Prostate gland (tissue), 2 donors: ENCODE measurements around the gene ENTREP1. TPM values are rescaled to one million over a fixed set of nuclear protein-coding genes. Genes with fewer than 3 reads are reported as not detected.
"Not testable (repeated sequence)": the region's sequence is repeated elsewhere in the genome, so short reads cannot be mapped to it uniquely, and the experiment has no call there.

ENCODE experiments used
- DNase-seq: peaks from one replicate; pipeline ENCODE4 v3.0.0-alpha.2; 2019; ENCODE audit warnings: low spot score
- H3K27ac ChIP-seq, 2 donors: fragments of 200-600 bp; sonication (generic); 2 replicates each; pipeline ENCODE4 v1.5.1; 2017 to 2019
- H3K27me3 ChIP-seq: fragments of 200-600 bp; sonication (generic); replicated peaks from 2 replicates; pipeline ENCODE4 v1.5.1; 2019; ENCODE audit not compliant: insufficient read depth
- H3K36me3 ChIP-seq, 2 donors: fragments of 200-600 bp; sonication (generic); 1 replicate in 1 of 2; 2 replicates in 1 of 2; pipeline versions ENCODE4 v1.5.1 to v1.8.1; 2017 to 2019
- H3K4me1 ChIP-seq: fragments of 200-600 bp; sonication (generic); replicated peaks from 2 replicates; pipeline ENCODE4 v1.5.1; 2019
- H3K4me3 ChIP-seq, 2 donors: fragments of 200-600 bp; sonication (generic); 2 replicates each; pipeline ENCODE4 v1.5.1; 2017 to 2019
- H3K9me3 ChIP-seq: fragments of 200-600 bp; sonication (generic); 2 replicates; pipeline ENCODE4 v1.5.1; 2017
- POLR2A ChIP-seq: fragments of 450-650 bp; IDR thresholded peaks from one replicate; pipeline ENCODE4 v1.6.1; 2016; ENCODE audit warnings: antibody characterized with exemption, mild to moderate bottlenecking
- POLR2AphosphoS5 ChIP-seq: sonication (generic); formaldehyde crosslinking; IDR thresholded peaks from one replicate; pipeline ENCODE4 v1.6.1; 2017; ENCODE audit warnings: antibody characterized with exemption
- WGBS: methylation state at CpG from one replicate; pipeline ENCODE4 v1.1.5; 2018; 5-methylcytosine and 5-hydroxymethylcytosine counted together
- intact Hi-C: fragments of 100-400 bp; cut with DNase I; formaldehyde crosslinking; loops from one replicate; pipeline ENCODE4 v1.14.2; 2022
- total RNA-seq, 2 donors: library from RNA; depleted of rRNA; stranded (reverse); fragments of >200 nt; gene quantifications; one replicate each; pipeline ENCODE4 v1.1.0, GENCODE V29; 2016
- TF ChIP-seq, protein P1 (sequence below), 4 experiments: fragments of 200-600 bp in 2 of 4; fragments of 450-650 bp in 2 of 4; sonication (generic) in 2 of 4; IDR thresholded peaks; 1 replicate in 3 of 4; 2 replicates in 1 of 4; pipeline ENCODE4 v1.5.1; 2016 to 2019; ENCODE audit warnings: antibody characterized with exemption in 4 of 4, mild to moderate bottlenecking in 2 of 4, moderate library complexity in 2 of 4

ENTREP1 gene
- total RNA-seq, 2 donors from 2014 or later: 10.2 to 32.8 TPM

DNA sequence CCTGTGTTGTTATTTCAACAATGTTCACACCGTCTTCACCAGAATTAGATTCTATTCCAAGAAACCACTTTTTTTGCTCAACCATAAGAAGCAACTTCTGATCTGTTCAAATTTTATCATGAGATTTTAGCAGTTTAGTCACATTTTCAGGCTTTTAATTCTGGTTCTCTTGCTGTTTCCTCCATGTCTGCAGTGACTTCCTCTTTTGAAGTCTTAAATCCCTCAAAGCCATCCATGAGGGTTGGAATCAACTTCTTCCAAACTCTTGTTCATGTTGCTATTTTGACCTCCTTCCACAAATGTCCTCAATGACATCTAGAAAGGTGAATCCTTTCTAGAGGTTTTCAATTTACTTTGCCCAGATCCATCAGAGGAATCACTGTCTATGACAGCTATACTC, 25.7 kb upstream of the ENTREP1 start:
- no peaks in the 10 kb centered on the region for H3K9me3 ChIP-seq
- no peak overlapping the region for H3K4me3 ChIP-seq
- H3K36me3 ChIP-seq: no peaks in the 10 kb centered on the region
- no peaks in the 10 kb centered on the region for H3K4me1 ChIP-seq
- TF ChIP-seq POLR2AphosphoS5: no peak
- no peak for TF ChIP-seq POLR2A
- TF ChIP-seq, protein P1, sequence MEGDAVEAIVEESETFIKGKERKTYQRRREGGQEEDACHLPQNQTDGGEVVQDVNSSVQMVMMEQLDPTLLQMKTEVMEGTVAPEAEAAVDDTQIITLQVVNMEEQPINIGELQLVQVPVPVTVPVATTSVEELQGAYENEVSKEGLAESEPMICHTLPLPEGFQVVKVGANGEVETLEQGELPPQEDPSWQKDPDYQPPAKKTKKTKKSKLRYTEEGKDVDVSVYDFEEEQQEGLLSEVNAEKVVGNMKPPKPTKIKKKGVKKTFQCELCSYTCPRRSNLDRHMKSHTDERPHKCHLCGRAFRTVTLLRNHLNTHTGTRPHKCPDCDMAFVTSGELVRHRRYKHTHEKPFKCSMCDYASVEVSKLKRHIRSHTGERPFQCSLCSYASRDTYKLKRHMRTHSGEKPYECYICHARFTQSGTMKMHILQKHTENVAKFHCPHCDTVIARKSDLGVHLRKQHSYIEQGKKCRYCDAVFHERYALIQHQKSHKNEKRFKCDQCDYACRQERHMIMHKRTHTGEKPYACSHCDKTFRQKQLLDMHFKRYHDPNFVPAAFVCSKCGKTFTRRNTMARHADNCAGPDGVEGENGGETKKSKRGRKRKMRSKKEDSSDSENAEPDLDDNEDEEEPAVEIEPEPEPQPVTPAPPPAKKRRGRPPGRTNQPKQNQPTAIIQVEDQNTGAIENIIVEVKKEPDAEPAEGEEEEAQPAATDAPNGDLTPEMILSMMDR (IDR thresholded peaks at IDR 0.05): no peak
- no peaks in the 10 kb centered on the region for H3K27me3 ChIP-seq
- no peak overlapping the region for H3K27ac ChIP-seq
- intact Hi-C loops: no loop called here
- WGBS: 91% methylated on average over 1 of the region's 1 CpG
- DNase-seq: no peak

- intact Hi-C loops: no loop called here
- Histone ChIP-seq H3K9me3 (no peaks in the 10 kb centered on the region), H3K27me3 (no peaks in the 10 kb centered on the region), H3K36me3 (no peaks in the 10 kb centered on the region), H3K4me1 (no peaks in the 10 kb centered on the region), H3K27ac (no peak overlapping the region), H3K4me3 (no peak overlapping the region)
- 36% methylated on average over 1 of the region's 1 CpG for WGBS
- TF ChIP-seq, protein P1 (IDR thresholded peaks at IDR 0.05): no peak
- no peak for DNase-seq
Observed at GRCh38 chr9:69299826-69300225, 25.2 kb upstream of the ENTREP1 start.

GRCh38 chr9:69303331-69303730, 21.7 kb upstream of the ENTREP1 start:
- no peaks in the 10 kb centered on the region for H3K4me1 ChIP-seq
- no peak for DNase-seq
- no peaks in the 10 kb centered on the region for H3K27me3 ChIP-seq
- intact Hi-C loops: no loop called here
- no peaks in the 10 kb centered on the region for H3K9me3 ChIP-seq
- TF ChIP-seq POLR2A (no peak), POLR2AphosphoS5 (no peak)
- TF ChIP-seq, protein P1 (IDR thresholded peaks at IDR 0.05): no peak
- no peak overlapping the region for H3K4me3 ChIP-seq
- no peak overlapping the region for H3K27ac ChIP-seq
- no peaks in the 10 kb centered on the region for H3K36me3 ChIP-seq
- WGBS: 94% methylated on average over 2 of the region's 2 CpGs

DNA sequence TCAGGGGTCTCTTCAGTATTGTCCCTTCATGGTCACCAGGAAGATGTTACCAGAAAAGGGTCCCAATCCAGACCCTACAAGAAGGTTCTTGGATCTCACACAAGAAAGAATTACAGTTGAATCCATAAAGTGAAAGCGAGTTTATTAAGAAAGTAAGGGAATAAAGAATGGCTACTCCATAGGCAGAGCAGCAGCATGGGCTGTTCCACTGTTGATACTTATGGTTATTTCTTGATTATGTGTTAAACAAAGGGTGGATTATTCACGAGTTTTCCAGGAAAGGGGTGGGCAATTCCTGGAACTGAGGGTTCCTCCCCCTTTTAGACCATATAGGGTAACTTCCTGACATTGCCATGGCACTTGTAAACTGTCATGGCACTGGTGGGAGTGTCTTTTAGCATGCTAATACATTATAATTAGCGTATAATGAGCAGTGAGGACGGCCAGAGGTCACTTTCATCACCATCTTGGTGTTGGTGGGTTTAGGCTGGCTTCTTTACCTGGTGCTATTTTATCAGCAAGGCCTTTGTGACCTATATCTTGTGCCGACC, 18.0 kb upstream of the ENTREP1 start:
- H3K4me3 ChIP-seq, H3K27me3 ChIP-seq, H3K27ac ChIP-seq, H3K4me1 ChIP-seq, DNase-seq, intact Hi-C loops, H3K9me3 ChIP-seq, H3K36me3 ChIP-seq: not testable (repeated sequence)
- WGBS: 89% methylated on average over 5 of the region's 5 CpGs

GRCh38 chr9:69307446-69308205, 17.4 kb upstream of the ENTREP1 start:
- no peak overlapping the region for H3K4me3 ChIP-seq
- H3K27me3 ChIP-seq: no peaks in the 10 kb centered on the region
- DNase-seq: no peak
- TF ChIP-seq POLR2AphosphoS5: no peak
- TF ChIP-seq, protein P1 (IDR thresholded peaks at IDR 0.05): no peak
- TF ChIP-seq POLR2A: no peak
- WGBS: 82% methylated on average over 5 of the region's 5 CpGs
- no peak overlapping the region for H3K27ac ChIP-seq
- H3K36me3 ChIP-seq: no peaks in the 10 kb centered on the region
- H3K9me3 ChIP-seq: no peaks in the 10 kb centered on the region
- H3K4me1 ChIP-seq: no peaks in the 10 kb centered on the region
- intact Hi-C loops: no loop called here
